Endodermal cell (in vitro differentiated cells): Measurements from ENCODE around the gene SYNCRIP. TPM values are rescaled to one million over a fixed set of nuclear protein-coding genes. Genes with fewer than 3 reads are reported as not detected.

Source experiments
- DNase-seq: peaks from one replicate; pipeline ENCODE4 v3.0.0-alpha.2; 2017
- H3K27ac ChIP-seq: 2 replicates; pipeline ENCODE4 v1.5.1; 2013; ENCODE audit warnings: mild to moderate bottlenecking, low read depth, low read length, moderate library complexity
- H3K27me3 ChIP-seq: 2 replicates; pipeline ENCODE4 v1.6.1; 2013; ENCODE audit warnings: mild to moderate bottlenecking, low read length, moderate library complexity; ENCODE audit not compliant: insufficient read depth, control insufficient read depth, poor library complexity, severe bottlenecking
- H3K36me3 ChIP-seq: 2 replicates; pipeline ENCODE4 v1.7.0; 2013; ENCODE audit warnings: mild to moderate bottlenecking, low read length, moderate library complexity; ENCODE audit not compliant: control insufficient read depth, insufficient read depth
- H3K4me1 ChIP-seq: one replicate; pipeline ENCODE4 v1.7.0; 2013; ENCODE audit warnings: low read length; ENCODE audit not compliant: control insufficient read depth, insufficient read depth
- H3K4me3 ChIP-seq: 2 replicates; pipeline ENCODE4 v1.5.1; 2013; ENCODE audit warnings: mild to moderate bottlenecking, low read length, moderate library complexity
- H3K9ac ChIP-seq: 2 replicates; pipeline ENCODE4 v1.6.1; 2013; ENCODE audit warnings: mild to moderate bottlenecking, low read length, moderate library complexity; ENCODE audit not compliant: poor library complexity, severe bottlenecking; ENCODE audit errors: extremely low read depth
- H3K9me3 ChIP-seq: 2 replicates; pipeline ENCODE4 v1.6.1; 2013; ENCODE audit warnings: mild to moderate bottlenecking, low read length, moderate library complexity; ENCODE audit not compliant: control insufficient read depth
- H3K27ac Mint-ChIP-seq: 2 replicates; pipeline ENCODE4 v1.8.0; 2020; ENCODE audit warnings: mixed read lengths
- H3K27me3 Mint-ChIP-seq: 2 replicates; pipeline ENCODE4 v1.8.0; 2021; ENCODE audit warnings: mild to moderate bottlenecking, mixed read lengths; ENCODE audit not compliant: insufficient read depth
- H3K36me3 Mint-ChIP-seq: 2 replicates; pipeline ENCODE4 v1.8.0; 2020; ENCODE audit warnings: low read depth, mixed read lengths
- H3K4me1 Mint-ChIP-seq: 2 replicates; pipeline ENCODE4 v1.8.0; 2020; ENCODE audit warnings: mixed read lengths
- H3K4me3 Mint-ChIP-seq: 2 replicates; pipeline ENCODE4 v1.8.0; 2020; ENCODE audit warnings: mild to moderate bottlenecking, moderate library complexity, mixed read lengths
- H3K9me3 Mint-ChIP-seq: 2 replicates; pipeline ENCODE4 v1.8.0; 2020; ENCODE audit warnings: mild to moderate bottlenecking, mixed read lengths
- CTCF ChIP-seq: fragments of 200-600 bp; sonication (generic); conservative IDR thresholded peaks from 2 replicates; pipeline ENCODE4 v1.5.0; 2021; ENCODE audit warnings: antibody characterized with exemption, mild to moderate bottlenecking
- WGBS, 2 experiments: methylation state at CpG; one replicate each; pipeline versions ENCODE4 v1.1.5 to v1.1.7; 2013; ENCODE audit warnings: missing lambda C conversion rate in 2 of 2, mixed read lengths in 1 of 2; ENCODE audit not compliant: insufficient coverage in 1 of 2, insufficient read length in 1 of 2; 5-methylcytosine and 5-hydroxymethylcytosine counted together
- total RNA-seq, 2 donors: library from RNA; stranded (reverse); fragmentation: NEBNext Ultra II Directional in 1 of 2; extraction: Animal tissue kit (Norgen Biotek cat#: 25700) in 1 of 2; gene quantifications; 2 replicates in 1 of 2; 3 replicates in 1 of 2; pipeline ENCODE4 v1.2.1, GENCODE V29; 2021

The SYNCRIP gene
- total RNA-seq, 2 donors from 2014 or later: 121 to 123 TPM

GRCh38 chr6:85669735-85670194 lies 27.1 kb upstream of the SYNCRIP start:
- no peak overlapping the region for H3K4me3 ChIP-seq
- H3K27ac Mint-ChIP-seq: peak overlapping the region; percentile 24
- peak overlapping the region; percentile 16 for H3K27ac ChIP-seq
- no peaks in the 10 kb centered on the region for H3K9me3 ChIP-seq
- peaks cover 21% of the 10 kb centered on the region for H3K36me3 ChIP-seq
- 14 to 42% methylated on average over 1 to 4 of the region's 4 CpGs for WGBS, 2 experiments
- no peak for TF ChIP-seq CTCF
- no peaks in the 10 kb centered on the region for H3K9me3 Mint-ChIP-seq
- peak; percentile 72 for DNase-seq
- H3K36me3 Mint-ChIP-seq: peaks cover 8% of the 10 kb centered on the region
- no peaks in the 10 kb centered on the region for H3K27me3 Mint-ChIP-seq
- no peaks in the 10 kb centered on the region for H3K4me1 Mint-ChIP-seq
- no peak overlapping the region for H3K9ac ChIP-seq
- H3K4me1 ChIP-seq: no peaks in the 10 kb centered on the region
- H3K4me3 Mint-ChIP-seq: no peak overlapping the region
- no peaks in the 10 kb centered on the region for H3K27me3 ChIP-seq

GRCh38 chr6:85662251-85662650 lies 19.6 kb upstream of the SYNCRIP start:
- Histone ChIP-seq H3K27me3 (no peaks in the 10 kb centered on the region), H3K4me1 (no peaks in the 10 kb centered on the region), H3K4me3 (no peak overlapping the region), H3K9ac (no peak overlapping the region), H3K36me3 (no peaks in the 10 kb centered on the region), H3K27ac (no peak overlapping the region), H3K9me3 (peaks cover 15% of the 10 kb centered on the region)
- peaks cover 8% of the 10 kb centered on the region for H3K36me3 Mint-ChIP-seq
- no peak for DNase-seq
- peaks cover 4% of the 10 kb centered on the region for H3K27me3 Mint-ChIP-seq
- no peak for TF ChIP-seq CTCF
- H3K4me1 Mint-ChIP-seq: no peaks in the 10 kb centered on the region
- H3K4me3 Mint-ChIP-seq: no peak overlapping the region
- peaks cover 13% of the 10 kb centered on the region for H3K9me3 Mint-ChIP-seq
- H3K27ac Mint-ChIP-seq: no peak overlapping the region

- Histone ChIP-seq H3K9ac (no peak overlapping the region), H3K27me3 (no peaks in the 10 kb centered on the region), H3K4me1 (peaks cover 3% of the 10 kb centered on the region), H3K4me3 (no peak overlapping the region), H3K36me3 (no peaks in the 10 kb centered on the region), H3K9me3 (peaks cover 19% of the 10 kb centered on the region), H3K27ac (no peak overlapping the region)
- H3K9me3 Mint-ChIP-seq: peaks cover 14% of the 10 kb centered on the region
- peaks cover 5% of the 10 kb centered on the region for H3K36me3 Mint-ChIP-seq
- H3K4me3 Mint-ChIP-seq: no peak overlapping the region
- TF ChIP-seq CTCF: peak; percentile 11
- 82 to 100% methylated on average over 2 to 6 of the region's 6 CpGs for WGBS, 2 experiments
- H3K27ac Mint-ChIP-seq: no peak overlapping the region
- peaks cover 4% of the 10 kb centered on the region for H3K27me3 Mint-ChIP-seq
- H3K4me1 Mint-ChIP-seq: peaks cover 4% of the 10 kb centered on the region
- DNase-seq: no peak
Measured at GRCh38 chr6:85660181-85660611, 17.5 kb upstream of the SYNCRIP start.
